HG03354 (cell line): ENCODE measurements around the gene SH3PXD2A.
A peak's percentile ranks its signal among the peaks of the same experiment; 100 is the strongest.
"Not testable (repeated sequence)": the region's sequence is repeated elsewhere in the genome, so short reads cannot be mapped to it uniquely, and the experiment has no call there.

Experiments used
- ATAC-seq: cut with Tn5 transposase; IDR thresholded peaks from one replicate; pipeline ENCODE4 v1.9.1; 2021; ENCODE audit warnings: mild to moderate bottlenecking; ENCODE audit not compliant: unreplicated experiment, poor library complexity, severe bottlenecking

The SH3PXD2A gene

DNA sequence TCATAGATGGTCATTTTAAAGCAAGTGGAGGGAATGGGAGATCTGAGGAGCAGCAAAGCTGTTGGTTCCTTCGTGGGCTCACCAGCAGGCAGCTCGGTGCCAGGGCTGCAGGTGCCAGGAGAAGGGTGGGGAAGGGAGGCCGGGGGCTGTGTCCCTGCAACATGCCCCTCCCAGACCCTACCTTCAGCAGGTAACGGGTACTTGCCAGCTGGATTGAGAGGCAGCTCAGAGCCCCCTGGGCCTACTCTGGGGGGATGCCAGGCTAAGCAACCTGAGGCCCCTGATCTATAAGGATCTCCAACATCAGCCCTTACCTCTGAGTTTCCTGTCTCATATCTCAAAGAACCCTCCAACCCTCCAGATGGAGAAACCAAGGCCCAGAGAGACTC lies 188.6 kb downstream of the SH3PXD2A start:
- no peak for ATAC-seq

DNA sequence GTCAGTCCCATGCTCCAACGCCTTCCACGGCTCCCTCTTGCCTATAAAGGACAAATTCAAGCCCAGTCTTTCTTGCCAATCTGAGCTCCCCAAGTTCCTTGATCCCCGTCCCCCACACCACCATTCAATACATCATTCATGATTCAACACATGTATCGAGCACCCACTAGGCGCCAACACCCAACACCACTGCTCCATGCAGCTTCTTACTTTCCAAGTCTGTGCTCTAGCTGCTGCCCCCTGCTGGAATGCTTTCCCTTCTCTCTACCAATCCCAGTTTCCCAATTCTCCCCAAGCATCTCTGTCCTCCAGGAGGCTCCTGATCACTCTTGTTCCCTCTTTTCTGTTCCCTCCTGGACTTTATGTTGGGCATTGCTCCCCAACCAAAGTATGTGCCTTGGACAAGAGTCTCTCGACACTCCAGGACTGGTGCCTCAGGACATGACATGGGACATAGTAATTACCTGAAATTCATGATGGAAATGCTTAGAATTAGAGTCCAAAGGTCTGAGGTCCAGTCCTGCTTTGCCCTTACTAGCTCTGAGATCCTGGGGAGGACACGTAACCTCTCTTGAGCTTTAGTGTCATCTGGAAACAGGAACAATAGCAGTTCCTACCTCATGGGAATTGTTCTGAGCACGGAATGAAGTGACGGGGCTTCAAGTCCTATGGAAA lies 189.2 kb downstream of the SH3PXD2A start:
- no peak for ATAC-seq

DNA sequence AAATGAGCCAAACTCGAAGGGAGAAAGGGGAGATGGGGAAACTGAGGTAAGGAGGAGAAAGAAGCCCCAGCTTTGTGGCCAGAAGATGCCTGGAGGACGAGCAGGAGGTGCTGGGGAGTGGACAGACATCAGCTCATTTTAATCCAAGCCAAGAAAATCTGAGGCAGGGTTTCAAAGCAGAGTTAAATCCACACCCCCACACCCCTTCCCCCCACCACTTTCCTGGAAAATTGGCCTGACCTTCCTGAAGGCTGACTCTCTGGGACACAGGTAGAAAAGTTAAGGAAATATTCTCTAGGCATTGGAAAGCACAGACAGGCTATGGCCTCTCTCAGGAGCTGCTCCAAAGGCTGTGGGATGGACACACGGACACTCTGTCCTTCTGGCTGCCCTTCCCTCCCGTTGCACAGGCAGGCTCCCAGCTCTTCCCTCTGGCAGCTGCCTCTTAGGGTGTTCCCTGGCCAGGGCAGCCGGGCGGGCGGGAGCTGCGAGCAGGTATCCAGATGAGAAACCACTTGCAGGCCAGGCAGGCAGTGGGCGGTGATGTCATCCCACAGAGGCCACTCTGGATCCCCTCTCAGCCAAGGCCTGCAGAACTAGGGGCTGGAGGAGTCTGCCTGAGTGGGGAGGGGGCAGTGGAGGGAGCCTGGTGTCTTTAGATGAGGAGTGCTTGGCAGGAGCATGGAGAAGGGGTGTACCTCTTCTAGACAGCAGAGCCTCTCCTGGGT lies 190.1 kb downstream of the SH3PXD2A start:
- ATAC-seq, result no peak

DNA sequence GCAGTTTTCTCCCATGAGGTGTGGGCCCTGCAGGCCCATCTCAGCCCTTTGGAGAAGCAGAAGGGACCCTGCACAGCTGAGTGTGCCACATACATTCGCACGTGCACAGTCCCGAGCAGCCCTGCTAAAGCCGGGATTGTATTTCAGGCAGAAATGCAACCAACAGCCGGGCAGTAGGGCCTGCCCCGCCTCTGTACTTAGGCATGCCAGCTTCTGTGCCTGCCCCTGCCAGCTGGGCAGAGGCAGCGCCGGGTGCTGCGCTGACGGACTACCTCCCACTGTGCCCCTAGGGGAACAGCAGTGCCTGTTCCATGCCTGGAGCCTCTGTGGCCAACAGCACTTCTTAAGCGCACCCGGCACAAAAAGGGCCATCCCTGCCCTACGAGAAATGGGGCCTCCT lies 191.6 kb downstream of the SH3PXD2A start:
- ATAC-seq, result no peak

DNA sequence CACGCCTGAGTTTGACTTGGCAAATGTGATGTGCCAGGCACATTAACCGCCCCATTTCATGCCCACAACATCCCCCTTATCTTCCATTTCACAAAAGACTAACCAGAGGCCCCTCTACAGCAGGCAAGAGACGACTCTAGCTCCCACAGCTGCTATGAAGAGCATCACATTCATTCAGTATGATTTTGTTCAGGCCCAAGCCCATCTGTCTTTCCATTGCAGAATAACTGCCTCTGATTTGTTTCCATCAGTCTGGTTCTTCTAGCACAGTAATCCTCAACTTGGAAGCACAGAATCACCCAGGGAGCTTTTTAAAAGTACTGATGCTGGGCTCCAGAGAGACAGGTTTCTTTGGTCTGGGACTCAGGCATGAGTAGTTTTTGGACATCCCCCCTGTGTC lies 192.1 kb downstream of the SH3PXD2A start:
- no peak for ATAC-seq

DNA sequence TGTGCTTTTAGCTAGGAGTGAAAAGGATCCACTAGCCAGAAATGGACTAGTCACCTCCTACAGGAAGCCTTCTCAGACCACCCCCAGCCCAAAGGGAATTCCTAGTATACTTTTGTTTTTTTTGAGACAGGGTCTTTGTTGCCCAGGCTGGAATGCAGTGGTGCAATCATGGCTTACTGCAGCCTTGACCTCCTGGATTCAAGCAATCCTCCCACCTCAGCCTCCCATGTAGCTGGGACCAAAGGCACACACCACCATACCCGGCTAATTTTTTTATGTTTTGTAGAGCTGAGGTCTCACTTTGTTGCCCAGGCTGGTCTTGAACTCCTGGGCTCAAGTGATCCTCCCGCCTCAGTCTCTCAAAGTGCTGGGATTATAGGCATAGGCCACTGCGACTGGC lies 192.7 kb downstream of the SH3PXD2A start:
- ATAC-seq, result not testable (repeated sequence)

DNA sequence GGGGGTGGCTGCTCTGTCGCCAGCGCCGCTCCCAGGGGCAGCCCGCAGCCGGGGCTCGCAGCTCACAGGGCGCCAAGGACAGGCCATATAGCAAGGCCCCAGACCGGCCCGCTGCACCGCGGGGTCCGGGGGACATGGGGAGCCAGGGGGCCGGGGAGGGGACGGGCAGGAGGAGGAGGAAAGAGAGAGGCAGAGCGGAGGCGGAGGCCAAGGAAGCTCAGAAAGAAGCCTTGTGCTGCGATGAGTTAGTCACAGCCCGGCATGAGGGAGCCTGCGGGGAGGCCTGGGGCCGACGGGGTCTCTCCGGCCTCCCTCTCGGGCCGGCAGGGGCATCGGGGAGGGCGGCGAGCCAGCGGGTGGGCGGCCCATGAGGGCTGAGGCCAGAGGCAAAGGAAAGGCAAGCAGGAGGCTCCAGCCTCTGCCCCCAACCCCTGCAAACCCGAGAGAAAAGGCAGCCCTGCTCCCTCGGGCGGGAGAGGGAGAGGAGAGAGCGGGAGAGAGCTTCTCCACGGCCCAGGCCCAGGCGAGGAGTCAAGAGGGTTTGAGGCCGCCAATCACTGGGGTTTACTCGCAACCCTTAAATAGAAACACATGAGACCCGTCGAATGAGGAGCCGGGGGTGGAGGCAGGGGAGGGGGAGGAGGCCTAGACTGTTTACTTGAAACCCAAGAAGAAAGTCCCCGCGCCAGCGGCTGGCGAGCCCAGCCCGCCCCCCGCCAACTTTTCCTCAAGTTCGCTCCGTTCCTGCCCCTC lies 194.0 kb downstream of the SH3PXD2A start:
- ATAC-seq, result no peak

DNA sequence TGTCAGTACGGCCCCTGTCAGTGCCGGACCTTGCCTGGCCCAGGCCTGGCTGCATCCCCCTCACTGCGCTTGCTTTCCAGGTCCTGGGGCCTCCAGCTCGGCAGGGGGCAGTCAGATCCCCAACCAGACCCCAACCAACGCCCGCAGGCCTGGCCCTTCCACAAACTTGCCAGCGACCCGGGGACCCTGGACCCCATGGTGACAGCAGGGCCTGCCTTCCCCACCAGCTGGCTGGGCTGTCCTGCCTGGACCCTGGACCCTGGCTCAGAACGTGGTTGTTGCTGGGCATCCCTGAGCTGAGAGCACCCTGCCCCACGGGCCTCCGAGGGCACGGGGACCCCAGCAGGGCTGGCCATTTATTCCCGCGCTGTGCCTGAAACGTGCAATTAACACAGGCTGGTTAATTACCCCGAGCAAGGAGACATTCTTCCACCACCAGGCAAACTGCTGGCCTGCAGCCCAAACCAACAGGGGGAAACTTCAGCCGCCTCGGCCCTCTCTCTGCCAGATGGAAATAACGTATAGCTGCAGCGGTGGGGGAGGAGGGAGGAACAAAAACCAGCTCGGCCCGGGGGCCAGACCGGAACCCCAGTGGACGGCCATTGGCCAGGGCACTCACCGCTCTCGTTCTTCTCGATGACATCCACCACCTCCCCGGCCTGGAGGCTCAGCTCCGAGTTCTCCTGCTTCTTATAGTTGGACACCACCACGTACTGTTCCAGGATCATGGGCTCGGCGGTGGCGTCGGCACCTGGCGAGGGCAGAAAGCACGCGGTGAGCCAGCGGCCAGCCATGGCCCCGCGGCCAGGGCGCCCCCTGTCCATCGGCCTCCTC lies 194.8 kb downstream of the SH3PXD2A start:
- ATAC-seq, result peak; percentile 39

DNA sequence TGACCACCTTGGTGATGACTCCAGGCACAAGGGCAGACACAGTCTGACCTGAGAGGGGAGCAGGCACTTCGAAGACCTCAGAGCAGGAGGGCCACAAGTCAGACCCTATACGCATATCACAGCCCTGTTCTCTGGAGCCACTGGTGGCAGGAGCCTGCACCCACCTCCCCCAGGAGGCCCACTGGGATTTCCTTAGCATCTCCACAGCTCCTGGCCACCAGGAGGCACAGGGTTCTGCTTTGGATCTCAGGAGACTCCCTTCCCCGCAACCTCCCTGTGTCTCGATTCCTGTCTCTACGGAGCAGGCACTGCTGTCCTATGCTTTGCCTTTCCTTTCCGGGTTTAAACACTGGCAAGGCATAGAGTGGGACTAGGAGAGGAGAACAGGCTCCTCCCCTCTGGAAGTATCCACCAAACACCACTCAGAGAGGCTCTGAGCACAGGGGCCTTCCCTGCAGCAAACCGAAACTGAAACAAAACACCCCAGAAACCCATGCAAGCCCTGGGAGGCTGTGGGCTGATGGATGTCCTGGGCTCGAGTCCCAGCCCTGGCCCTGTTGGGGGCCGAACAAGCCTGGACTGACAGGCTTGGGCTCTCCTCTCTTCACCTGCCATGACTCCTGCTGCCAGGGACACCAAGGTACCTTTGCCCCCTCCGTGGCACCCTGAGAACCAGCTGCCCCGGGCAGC lies 195.6 kb downstream of the SH3PXD2A start:
- peak; percentile 89 for ATAC-seq

DNA sequence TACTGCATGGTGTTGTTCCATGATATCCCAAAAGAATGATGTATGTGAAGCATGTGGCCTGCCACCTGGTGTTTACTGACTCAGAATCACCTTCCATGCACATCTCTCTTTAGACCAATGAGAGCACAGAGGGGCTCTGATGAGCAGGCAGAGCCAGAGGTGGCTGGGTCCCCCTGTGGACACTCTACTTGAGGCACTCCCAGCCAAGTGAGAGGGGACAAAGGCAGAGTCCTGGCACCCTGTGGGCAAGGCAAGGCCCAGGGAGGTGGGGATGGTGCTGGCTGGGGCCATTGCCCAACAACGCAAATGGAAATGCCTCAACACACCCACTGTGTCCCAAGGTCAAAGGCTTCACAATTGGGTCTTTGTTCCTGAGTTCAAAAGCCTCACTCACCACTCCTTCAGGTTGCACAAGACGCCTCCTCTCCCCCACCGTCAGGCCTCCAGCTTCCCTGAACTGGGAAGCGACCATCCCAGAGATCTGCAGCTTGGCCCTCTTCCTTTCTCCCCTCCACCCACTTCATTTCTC lies 197.3 kb downstream of the SH3PXD2A start:
- no peak for ATAC-seq

DNA sequence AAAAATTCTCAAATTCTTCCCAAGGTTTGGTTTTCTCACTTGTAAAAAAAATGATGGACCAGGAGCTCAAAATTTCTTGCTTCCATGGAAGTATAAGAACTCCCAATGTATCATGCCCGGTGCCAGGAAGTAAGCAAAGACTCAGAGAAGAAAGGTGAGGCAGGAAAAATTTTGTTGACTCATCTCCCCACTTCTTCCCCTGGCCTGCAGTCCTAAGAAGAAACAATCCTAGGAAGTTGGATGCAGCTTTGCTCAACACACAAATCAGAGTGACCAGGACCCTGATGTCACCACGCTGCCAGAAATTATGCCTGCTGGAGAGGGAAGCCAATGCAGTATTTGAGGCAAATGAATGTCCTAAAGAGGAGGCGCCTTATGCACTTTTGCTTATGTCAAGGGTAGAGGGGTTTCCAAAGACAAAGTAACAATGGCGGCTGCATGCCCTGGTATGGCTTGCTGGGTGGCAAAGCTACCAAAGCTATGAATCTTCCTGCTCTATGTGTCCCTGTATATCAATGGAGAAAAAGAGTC lies 198.2 kb downstream of the SH3PXD2A start:
- ATAC-seq, result no peak

DNA sequence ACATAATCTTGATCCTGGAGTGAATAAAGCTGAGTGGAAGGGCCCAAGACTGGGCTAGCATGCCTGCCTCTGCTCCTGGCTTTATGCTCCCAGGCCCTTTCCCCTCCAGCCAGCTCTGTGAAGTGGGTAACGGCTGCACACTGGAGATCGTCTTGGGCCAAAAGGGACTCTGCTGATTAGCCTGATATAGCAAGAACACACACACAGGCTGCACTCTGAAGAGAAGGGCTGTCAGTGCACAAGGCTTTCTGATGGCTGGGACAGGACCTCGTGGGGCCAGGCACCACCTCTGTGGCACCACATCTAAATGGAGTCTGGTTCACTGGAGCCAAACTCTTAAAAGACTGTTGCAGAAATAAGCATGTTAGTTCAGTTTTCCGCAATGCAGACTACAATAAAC lies 200.5 kb downstream of the SH3PXD2A start:
- ATAC-seq, result no peak

DNA sequence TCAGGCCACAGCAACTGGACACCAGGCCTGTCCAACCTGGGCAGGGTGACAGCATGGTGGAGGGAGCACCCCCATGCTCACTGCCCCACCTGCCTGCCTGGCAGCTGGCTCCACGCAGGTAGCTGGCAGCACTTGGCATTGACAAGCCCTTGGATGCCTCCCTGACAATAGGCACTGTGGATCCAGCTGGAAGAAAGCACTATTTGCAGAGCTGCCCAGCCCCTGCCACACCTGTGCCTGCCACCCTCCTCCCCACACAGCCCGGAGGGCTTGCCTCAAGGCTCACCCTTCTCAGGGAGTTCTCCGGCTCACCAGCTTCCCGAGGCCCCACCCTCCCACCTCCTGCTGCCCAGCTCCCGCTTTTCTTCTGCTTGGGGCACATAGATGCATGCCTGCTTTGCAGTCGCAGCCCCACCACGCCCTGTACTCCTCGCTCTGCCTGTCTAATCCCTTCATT lies 201.8 kb downstream of the SH3PXD2A start:
- no peak for ATAC-seq

DNA sequence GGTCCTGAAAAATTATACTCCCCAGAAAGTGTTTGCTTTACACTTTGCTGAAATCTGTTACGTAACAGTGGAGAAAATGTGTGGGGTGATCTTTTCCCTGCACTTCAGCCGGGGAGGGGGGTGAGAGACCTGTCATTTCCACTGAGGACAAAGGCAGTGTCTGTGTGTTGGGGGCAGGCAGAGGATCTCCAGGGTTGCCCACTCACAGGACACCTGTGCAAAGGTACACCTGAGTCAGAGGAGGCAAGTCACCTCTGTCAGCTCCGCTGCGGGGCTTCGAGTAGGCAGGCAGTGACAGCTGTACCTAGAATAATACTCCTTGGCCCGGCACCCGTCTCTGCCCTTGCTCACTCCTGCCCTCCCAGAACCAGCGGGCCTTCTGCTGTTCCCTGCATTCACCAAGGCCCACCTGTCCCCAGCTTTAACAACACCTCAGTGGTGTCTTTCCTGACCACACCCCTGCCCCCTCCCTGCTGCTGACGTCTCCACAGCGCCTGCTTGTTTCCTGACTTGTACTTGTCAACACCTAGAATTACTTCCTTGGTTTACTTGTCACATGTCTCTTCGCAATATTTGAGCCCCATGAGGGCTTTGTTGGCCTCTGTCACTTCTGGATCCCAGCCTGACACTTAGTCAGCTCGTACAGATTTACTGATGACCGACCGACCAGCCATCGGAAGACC lies 202.6 kb downstream of the SH3PXD2A start:
- no peak for ATAC-seq

DNA sequence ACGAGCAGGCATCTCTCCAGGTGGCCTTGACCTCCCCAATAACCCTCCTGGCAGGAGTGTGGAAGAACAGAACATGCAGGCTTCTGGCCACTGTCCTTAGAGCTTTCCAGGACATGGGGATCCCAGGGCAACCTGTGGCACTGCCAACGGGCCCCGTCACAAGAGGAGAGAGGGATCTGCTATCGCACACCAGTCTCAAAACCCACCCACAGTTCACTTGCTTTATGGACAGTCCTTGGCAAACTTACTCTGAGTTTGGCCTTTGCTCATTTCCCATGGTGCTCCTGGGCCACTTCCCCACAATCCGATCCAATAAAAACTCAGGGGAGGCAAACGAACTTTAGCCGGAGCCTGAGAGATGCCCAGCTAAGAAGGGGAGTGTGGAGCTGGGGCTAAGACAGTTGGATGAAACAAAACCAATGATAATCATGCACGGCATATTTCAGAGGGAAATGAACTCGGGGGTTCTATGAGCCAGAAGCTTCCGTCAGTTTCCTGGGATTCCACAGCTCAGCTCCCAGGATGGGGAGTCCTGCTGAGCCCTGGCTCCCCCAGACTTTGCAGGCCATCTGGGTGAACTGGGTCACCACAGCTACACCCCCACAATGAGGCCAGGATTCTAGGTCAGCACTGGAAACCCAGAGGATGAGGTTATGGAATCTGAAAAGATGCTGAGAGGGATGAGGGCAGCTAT lies 203.4 kb downstream of the SH3PXD2A start:
- ATAC-seq, result no peak

DNA sequence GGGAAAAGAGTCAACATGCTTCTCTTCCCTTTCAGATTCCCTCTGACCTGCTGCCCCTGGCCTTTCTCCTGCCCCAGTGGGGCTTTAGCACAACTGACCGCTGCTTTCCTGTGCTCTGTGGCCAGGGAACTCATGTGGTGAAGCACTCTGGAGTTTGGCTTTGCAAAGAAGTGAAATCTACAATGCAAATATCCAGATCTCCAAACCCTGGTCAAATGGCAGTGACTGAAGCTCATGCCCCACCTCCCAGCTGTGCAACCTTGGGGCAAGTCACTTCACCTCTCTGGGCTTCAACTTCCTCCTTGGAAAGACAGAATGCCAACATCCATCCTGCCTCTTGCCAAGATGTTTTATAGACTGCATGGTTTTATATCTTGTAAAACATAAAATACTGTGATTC lies 204.0 kb downstream of the SH3PXD2A start:
- ATAC-seq, result no peak

DNA sequence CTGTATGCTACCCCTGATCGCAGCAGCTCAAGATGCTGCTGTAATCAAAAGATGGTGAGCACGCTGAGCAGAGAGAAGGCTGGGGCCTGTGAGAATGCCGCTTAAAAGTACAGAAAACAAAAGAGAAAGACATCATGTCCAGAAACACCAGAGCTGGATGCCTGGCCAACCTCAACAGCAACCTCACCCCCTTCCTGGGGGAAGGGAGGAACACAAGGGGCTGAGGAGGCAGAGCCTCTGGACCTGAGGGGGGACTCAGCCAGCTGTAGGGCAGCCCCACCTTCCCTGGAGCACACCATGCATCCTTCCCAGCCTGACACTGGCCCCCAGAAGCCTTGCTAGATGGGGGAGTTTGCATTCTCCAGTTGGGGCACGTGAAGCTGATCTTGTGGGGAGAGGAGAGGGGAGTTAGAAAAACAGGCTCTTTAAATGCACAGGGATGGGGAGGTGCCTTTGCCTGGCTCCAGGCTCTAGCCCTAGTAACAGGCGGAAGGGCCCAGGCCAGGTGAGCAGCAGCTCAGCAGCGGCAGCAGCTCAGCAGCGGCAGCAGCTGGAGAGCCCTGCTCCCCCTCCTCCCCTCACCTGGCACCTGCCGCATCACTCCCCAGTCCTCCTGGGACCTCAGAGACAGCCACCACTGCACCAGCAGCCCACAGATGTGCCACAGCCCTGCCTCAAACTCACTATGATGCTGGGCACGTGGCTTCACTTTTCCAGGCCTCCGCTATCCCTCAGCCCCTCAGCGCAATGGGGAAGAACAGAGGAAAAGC lies 205.5 kb downstream of the SH3PXD2A start:
- no peak for ATAC-seq
